Choroid plexus epithelial cell (primary cell): ENCODE results near the gene RGS6.

Experiments used
- DNase-seq: peaks from one replicate; pipeline ENCODE4 v3.0.0-alpha.2; 2010; ENCODE audit warnings: low read depth
- H3K4me3 ChIP-seq: 2 replicates; pipeline ENCODE4 v1.5.1; 2011; ENCODE audit warnings: low read depth, mild to moderate bottlenecking, control low read depth, low read length, moderate library complexity
- TF ChIP-seq, protein P1 (sequence below): conservative IDR thresholded peaks from 2 replicates; pipeline ENCODE4 v1.5.1; 2011; ENCODE audit warnings: low read depth, mild to moderate bottlenecking, control low read depth, inconsistent platforms, low read length, moderate library complexity

RGS6 gene

DNA sequence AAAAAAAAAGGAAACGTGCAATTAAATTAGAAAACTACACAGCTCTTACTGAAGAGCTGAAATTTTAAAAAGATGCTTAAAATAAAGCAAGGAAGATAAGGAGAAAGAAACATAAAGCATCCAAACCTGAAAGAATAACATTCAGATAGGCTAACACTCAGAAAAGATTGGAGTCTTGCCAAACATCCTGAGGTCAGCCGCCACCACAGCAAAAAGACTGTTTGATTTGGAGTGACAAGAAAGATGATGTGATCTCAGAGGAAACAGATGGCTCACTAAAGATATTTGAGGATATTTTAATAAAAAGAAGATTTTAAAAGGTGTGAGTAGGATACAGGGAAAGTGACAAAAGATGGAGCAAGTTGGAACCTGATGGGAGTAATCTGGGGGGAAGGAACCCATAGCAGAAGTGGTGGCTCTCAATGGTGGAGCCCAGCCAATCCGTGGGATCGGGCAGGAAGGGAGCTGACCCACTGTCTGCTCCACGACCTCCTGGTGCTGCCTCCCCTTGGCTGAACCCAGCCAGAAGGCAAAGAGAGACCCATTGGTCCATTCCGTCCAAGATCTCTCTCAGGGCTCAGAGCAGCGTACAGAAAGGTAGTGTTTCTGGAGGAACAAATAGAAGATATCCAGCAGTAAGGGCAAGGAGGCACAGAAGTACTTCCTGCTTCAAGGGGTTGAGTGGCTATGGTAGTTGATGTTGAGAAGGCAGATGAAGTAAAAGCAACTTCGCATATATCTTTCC lies 469.6 kb downstream of the RGS6 start:
- DNase-seq = peak; percentile 2
- no peak overlapping the region for H3K4me3 ChIP-seq
- TF ChIP-seq, protein P1, sequence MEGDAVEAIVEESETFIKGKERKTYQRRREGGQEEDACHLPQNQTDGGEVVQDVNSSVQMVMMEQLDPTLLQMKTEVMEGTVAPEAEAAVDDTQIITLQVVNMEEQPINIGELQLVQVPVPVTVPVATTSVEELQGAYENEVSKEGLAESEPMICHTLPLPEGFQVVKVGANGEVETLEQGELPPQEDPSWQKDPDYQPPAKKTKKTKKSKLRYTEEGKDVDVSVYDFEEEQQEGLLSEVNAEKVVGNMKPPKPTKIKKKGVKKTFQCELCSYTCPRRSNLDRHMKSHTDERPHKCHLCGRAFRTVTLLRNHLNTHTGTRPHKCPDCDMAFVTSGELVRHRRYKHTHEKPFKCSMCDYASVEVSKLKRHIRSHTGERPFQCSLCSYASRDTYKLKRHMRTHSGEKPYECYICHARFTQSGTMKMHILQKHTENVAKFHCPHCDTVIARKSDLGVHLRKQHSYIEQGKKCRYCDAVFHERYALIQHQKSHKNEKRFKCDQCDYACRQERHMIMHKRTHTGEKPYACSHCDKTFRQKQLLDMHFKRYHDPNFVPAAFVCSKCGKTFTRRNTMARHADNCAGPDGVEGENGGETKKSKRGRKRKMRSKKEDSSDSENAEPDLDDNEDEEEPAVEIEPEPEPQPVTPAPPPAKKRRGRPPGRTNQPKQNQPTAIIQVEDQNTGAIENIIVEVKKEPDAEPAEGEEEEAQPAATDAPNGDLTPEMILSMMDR = no peak

DNA sequence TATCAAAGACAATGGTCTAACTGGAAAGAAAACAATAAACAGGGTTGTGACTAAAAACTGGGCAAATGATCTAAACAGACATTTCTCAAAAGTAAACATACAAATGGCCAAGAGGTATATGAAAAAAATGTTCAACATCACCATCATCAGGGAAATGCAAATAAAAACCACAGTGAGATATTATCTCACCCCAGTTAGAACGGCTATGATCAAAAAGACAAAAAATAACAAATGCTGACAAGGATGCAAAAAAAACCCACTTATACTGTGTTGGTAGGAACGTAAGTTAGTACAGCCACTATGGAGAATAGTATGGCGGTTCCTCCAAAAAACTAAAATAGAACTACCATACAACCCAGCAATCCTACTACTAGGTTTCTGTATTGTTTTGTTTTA lies 470.1 kb downstream of the RGS6 start:
- no peak for DNase-seq
- no peak overlapping the region for H3K4me3 ChIP-seq
- TF ChIP-seq, protein P1 = no peak

DNA sequence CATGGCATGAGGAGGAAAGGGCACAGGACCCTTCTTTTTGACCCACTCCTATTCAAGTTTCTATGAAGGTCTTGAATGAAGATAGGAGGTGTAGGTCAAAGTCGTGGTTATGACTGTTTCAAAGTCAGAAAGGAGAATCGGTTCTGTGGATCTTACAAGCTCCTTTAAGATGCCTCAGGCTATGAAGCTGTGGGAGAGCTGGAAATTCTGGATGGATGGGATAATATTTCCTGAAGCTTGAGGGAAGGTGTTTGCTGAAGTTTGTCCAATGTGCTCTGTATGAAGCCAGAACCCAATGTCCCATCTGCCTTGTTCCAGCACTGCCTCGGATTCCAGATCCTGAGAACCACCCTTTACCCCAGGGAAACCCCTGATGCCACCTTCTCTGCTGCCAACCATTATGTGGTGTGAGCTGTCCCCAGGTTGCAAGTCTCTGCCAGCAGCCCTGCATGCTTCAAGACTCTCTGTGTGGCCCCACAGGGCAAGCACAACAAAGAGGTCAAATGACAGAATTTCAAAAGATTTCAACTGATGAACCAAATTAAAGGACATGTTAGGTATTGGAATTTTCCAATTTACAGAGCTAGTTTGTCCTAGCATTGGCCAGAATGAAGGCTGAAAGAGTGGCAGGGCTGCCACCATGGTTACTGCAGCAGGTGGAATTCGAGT lies 472.0 kb downstream of the RGS6 start:
- TF ChIP-seq, protein P1 = no peak
- no peak for DNase-seq
- H3K4me3 ChIP-seq = no peak overlapping the region

DNA sequence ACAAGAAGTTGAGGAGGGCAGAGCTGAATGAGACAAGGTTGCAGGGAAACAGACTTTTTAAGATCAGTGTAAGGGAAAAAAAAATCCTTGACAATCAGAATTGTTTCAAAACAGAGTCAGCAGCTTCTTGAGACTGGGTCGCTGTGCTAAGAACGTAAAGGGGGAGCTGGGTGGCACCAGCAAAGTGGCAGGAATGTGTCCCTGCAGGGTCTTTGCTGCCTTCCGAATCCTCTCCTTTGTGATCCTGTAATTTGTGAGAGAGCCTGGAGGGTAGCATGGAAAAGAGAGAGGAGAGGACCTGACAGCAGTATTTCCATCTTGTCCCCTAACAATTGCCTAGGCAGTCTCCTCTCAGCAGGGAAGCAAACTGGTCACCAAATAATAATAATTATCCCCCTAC lies 472.8 kb downstream of the RGS6 start:
- DNase-seq = no peak
- TF ChIP-seq, protein P1 = no peak
- H3K4me3 ChIP-seq = no peak overlapping the region

- TF ChIP-seq, protein P1 = no peak
- no peak for DNase-seq
- H3K4me3 ChIP-seq = no peak overlapping the region
Measured at GRCh38 chr14:72408020-72408419, 475.8 kb downstream of the RGS6 start.

GRCh38 chr14:72409047-72409446 lies 476.8 kb downstream of the RGS6 start:
- H3K4me3 ChIP-seq = no peak overlapping the region
- DNase-seq = no peak
- TF ChIP-seq, protein P1 = no peak
